HG02943 (cell line): ENCODE data around the gene ASIC4.

Experiments used
- ATAC-seq: cut with Tn5 transposase; IDR thresholded peaks from one replicate; pipeline ENCODE4 v1.9.1; 2021; ENCODE audit warnings: mild to moderate bottlenecking, low read depth, moderate library complexity; ENCODE audit not compliant: unreplicated experiment

The ASIC4 gene, protein sequence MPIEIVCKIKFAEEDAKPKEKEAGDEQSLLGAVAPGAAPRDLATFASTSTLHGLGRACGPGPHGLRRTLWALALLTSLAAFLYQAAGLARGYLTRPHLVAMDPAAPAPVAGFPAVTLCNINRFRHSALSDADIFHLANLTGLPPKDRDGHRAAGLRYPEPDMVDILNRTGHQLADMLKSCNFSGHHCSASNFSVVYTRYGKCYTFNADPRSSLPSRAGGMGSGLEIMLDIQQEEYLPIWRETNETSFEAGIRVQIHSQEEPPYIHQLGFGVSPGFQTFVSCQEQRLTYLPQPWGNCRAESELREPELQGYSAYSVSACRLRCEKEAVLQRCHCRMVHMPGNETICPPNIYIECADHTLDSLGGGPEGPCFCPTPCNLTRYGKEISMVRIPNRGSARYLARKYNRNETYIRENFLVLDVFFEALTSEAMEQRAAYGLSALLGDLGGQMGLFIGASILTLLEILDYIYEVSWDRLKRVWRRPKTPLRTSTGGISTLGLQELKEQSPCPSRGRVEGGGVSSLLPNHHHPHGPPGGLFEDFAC

DNA sequence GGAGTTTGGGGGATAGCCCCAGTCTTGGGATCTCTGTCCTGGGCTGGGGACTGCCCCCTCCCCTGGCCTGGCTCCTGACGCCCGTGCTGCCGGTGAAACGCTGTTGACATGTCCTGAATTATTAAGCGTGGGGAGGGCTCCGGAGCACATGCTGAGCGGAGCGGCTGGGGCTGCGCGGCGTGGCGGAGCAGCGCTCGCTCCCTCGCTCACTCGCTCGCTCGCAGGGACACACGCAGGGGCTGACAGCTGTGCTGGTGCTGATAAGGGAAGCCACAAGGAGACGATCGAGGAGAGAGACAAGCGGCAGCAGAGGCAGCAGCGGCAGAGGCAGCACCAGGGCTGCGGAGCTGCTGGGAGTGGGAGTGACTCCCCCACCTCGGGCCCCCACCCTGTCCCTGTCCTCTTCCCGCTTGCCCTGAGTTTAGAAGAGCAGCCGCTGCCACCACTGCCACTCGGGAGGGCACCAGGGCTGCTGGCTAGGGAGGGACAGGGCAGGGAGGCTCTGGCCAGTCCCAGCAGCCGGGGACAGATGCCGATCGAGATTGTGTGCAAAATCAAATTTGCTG lies at the start of gene ASIC4:
TSS of gene ASIC4 (plus strand) at position 287 of the 566 bp plus-strand sequence. CDS start at position 530, 243 bp downstream.
- ATAC-seq: no peak

DNA sequence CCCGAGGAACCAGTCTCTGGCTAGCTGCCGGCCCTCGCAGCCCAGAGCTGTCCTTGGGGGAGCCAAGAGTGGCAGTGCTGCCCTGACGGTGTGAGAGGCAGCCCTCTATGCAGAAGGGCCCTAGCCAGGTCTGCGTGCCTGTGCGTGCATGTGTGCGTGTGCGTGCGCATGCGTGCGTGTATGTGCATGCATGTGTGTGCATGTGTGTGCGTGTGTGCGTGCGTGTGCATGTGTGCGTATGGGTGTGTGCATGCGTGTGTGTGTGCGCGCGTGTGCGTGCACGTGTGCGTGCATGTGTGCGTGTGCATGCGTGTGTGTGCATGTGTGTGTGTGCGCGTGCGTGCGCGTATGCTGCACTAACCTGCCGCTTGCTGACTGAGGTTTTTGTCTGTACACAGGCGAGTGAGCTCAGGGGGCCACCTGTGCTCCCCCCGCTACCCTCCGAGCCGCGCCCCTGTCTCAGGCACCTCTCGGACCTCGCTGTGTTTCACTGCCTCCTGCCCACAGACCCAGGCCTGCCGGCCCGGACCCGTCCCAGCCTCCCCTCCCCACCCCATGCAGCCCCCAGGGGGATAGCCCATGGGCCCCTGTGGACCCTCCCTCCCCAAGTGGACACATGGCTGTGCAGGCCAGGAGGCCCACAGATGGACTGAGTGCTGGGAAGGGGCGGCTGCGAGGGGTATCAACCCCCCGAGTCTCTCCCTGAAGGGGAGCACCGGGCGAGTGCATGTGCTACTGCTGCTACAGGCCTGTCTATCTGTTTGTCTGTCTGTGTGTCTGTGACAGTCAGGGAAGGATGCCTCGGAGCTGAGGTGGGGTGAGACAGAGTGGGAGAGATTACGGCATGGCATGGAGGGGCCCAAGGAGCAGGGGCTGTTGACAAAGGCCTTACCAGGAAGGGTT lies 48.4 kb upstream of the ASIC4 start:
- ATAC-seq: no peak

DNA sequence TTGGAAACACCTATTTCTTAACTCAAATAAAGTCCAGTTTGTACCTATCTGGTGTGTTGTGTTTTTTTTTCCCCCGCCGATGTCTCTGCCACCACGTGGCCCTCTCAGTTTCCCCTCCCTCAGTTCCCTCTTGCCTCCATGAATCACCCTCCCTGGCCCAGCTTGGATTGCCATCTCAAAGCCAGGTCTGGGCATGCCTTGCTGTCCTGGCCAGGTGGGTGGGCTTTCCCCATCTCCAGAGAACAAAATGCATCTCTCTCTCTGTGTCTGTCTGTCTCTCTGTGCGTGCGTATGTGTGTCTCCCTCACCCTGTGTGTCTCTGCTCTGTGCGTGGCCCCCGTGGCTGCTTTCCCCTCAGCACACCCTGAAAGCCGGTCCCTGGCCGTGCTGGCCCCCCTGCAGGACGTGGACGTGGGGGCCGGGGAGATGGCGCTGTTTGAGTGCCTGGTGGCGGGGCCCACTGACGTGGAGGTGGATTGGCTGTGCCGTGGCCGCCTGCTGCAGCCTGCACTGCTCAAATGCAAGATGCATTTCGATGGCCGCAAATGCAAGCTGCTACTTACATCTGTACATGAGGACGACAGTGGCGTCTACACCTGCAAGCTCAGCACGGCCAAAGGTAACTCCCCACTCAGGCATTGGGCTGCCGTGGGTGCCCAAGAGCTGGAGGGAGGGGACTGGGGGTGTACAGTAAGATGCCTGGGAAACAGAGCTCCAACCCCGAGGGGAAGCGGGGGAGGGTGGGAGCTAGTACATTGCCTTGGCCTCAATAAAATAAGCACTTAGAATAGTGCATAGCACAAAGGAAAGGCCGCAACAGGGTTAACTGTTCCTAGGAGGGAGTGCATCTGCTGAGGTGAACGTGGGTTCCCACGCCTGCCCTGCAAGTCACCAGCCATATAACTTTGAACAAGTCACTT lies 47.2 kb upstream of the ASIC4 start:
- no peak for ATAC-seq

DNA sequence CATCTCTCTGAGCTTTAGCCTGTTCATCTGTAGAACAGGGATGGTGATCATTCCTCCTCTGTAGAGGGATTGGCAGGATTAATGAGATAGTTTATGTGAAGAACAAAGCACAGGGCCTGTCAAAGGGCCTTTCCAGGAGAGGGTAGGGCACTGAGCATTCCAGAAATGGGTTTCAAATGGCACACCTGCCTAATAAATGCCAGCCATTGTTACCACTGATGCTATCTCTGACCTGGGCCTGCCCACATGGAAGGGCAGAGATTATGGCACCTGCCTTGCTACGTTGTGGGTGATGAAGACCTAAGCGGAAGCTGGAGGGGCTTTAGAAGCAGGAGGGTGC lies 46.6 kb upstream of the ASIC4 start:
- no peak for ATAC-seq

DNA sequence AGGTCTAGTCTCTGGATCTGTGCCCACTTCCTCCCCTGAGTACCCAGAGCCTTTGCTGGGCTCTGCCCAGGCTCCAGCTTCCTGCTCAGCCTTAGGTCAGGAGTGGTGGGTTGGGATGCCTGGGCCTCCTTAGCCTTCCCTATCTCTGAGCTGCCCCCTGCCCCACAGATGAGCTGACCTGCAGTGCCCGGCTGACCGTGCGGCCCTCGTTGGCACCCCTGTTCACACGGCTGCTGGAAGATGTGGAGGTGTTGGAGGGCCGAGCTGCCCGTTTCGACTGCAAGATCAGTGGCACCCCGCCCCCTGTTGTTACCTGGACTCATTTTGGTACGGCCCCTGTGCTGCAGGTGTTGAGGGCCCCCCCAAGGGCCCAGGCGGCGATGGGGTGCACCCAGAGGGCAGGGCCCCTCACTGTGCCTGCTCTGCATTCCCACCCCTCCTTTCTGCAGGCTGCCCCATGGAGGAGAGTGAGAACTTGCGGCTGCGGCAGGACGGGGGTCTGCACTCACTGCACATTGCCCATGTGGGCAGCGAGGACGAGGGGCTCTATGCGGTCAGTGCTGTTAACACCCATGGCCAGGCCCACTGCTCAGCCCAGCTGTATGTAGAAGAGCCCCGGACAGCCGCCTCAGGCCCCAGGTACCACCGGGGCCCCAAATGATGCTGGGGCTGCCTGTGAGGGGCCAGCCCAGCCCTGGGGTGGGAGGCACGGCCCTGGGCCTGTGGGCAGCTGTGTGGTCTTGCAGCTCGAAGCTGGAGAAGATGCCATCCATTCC lies 45.7 kb upstream of the ASIC4 start:
- no peak for ATAC-seq

DNA sequence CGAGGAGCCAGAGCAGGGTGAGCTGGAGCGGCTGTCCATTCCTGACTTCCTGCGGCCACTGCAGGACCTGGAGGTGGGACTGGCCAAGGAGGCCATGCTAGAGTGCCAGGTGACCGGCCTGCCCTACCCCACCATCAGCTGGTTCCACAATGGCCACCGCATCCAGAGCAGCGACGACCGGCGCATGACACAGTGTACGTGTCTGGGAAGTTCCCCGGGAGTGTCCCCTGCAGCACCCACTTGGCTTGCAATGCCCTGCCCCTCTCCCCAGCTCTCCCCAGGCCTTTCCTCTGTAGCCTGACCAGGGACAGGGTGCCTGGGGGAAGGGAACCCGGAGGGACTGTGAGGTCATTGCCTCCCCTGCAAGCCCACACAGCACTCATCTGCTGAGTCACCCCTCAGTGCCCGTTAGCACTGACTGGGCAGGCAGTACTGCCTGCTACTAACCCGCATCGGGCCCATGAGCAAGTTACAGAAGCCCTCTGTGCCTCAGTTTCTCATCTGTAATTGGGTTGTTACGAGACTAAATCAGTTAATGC lies 45.0 kb upstream of the ASIC4 start:
- no peak for ATAC-seq

DNA sequence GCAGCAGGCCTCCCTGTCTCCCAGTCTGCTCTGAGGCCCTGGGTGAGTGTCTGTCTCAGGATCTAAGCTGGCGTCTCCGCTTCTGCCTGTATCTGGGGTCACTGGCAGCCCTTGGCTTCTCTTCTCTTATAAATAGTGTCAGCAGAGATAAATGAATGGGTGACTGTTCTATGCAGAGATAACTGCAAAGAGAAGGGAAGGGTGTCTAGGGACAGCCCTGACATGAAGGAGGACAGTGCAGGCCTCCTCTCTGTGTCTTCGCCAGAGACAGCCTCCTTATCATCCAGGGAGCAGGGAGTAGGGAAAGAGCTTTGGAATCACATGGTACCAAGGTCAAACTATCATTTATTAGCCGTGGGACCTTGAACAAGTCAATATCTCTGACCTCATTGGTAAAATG lies 43.9 kb upstream of the ASIC4 start:
- ATAC-seq: no peak

DNA sequence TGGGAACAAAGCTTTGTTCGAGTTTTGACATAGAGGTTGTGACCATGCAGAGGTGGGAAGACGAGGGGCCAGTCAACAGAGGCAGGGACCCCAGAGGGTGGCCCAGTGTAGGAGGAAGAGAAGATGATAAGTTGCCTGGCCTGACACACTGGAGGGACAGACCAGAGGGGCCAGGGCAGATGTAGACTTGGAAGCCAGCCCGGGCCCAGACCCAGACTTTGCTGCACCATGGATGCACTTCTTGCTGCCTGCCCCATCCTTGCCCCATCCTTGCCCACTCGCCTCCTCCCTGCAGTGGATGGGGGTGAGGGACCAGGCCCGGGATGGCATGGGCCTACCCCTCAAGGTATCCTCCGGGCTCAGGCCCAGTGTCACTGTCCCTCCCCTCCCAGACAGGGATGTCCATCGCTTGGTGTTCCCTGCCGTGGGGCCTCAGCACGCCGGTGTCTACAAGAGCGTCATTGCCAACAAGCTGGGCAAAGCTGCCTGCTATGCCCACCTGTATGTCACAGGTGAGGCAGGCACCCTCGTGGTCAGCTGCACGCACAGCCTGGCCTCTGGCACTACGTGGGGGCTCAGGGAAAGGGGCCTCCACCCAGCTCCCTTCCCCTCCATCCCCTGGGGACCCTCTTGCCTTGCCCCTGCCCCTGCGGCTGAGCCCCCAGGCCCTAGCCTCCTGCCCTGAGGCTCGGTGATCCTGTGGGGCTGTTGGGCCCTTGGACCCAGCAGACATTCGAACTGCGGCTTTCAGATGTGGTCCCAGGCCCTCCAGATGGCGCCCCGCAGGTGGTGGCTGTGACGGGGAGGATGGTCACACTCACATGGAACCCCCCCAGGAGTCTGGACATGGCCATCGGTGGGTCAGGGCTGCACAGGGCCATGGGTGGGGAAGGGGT lies 42.6 kb upstream of the ASIC4 start:
- no peak for ATAC-seq

DNA sequence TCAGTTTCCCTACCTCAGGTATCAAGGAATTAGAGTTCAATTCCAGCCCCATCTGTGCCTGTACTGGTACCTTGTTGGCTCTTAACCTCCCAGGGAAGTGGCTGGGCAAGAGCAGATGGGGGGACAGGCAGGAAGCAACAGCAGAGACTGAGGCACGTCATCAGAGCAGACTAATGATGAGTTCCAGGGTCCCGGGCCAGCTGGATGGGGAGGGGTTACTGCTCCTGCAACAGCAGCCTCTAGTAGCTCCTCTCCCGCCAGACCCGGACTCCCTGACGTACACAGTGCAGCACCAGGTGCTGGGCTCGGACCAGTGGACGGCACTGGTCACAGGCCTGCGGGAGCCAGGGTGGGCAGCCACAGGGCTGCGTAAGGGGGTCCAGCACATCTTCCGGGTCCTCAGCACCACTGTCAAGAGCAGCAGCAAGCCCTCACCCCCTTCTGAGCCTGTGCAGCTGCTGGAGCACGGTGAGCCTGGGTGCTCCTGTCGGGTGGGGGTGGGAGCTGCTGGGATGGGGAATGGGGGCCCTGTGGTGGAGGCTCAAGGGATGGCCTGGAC lies 41.6 kb upstream of the ASIC4 start:
- ATAC-seq: no peak

DNA sequence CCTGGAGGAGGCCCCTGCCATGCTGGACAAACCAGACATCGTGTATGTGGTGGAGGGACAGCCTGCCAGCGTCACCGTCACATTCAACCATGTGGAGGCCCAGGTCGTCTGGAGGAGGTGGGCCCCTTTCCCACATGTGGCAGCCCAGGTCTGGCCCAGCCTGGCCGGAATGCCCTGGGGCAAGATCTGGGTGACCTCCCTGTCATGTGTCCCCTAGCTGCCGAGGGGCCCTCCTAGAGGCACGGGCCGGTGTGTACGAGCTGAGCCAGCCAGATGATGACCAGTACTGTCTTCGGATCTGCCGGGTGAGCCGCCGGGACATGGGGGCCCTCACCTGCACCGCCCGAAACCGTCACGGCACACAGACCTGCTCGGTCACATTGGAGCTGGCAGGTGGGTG lies 40.8 kb upstream of the ASIC4 start:
- no peak for ATAC-seq

DNA sequence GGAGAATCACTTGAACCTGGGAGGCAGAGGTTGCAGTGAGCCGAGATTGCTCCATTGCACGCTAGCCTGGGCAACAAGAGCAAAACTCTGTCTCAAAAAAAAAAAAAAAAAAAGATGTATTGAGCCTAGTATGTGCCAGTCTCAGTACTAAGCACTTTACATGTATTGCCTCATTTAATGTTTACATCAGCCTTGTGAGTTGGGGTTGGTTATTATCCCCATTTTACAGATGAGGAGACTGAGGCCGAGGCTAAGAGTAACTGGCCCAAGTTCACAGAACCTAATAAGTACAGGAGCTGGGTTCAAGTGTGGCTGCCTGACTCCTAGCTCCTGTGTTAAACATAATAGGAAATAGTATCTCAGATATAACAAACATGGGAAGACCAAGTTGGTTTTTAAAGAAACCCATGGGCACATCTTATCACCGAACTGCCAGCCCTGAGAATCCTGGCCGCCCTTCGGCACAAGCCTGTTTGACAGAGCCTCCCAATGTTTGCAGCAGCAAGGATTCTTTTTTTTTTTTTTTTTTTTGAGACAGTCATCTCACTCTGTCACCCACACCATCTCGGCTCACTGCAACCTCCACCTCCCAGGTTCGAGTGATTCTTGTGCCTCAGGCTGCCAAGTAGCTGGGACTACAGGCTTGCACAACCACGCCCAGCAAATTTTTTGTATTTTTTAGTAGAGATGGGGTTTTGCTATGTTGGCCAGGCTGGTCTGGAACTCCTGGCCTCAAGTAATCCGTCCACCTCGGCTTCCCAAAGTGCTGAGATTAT lies 39.8 kb upstream of the ASIC4 start:
- ATAC-seq: no peak

DNA sequence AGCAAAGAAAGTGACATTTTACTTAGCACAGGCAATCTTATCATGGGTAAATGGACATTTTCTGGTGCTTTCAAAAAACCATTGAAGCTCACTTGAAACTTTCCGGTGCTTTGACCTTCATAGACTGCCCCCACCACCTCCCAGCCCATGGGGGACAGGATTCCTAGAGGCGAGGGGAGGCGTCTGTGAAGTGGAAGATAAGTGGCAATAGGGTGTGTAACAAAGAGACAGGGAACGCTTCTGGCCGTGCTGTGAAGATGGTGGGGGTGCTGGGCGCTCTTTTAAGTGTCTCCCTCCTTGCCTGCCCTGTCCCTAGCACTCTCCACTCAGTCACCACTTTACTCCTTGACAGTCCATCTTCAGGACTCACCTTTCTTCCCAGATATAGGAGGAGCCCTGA lies 39.0 kb upstream of the ASIC4 start:
- no peak for ATAC-seq

DNA sequence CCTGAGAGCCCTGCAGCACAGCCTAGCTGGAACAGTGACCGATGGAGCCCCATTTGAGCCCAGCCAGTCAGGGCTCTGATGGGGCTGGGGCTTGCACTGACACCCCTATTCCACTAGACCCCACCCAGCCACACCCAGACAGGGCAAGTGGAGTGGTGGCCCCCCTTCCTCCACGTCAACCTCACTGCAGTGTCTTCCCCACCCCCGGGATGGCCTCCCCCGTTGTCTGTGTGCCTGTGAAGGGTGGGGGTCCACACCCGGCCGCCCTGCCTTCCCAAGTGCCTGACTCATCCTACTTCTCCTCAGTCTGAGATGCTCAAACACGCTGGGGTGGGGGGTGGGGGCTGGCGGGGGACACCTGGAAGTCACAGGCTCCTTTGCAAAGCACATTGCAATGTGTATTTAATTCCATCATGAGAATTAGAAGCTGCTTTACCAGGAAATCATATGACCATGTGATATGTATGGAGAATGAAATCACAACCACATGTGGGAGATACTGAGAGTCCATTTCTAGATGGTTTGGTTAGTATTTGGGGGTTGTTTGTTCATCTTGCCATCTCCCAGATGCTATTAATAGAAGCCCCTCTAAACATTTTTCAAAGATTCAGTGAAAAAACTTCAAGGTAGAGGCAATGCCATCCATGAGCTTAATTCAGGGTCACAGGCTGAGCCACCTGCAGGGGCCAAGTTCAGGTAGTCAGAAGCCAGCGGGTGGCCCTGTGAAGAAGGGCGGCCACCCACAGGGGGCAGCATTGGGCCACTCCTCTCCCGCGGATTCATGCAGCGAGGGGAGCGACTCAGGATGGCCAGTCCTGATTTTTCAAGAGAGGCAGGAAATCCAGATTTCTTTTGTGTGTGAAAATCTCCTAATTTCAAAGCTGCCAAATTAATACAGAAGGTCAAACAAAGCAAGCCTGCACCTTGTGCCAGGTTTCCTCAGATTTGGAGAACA lies 38.3 kb upstream of the ASIC4 start:
- ATAC-seq: no peak

DNA sequence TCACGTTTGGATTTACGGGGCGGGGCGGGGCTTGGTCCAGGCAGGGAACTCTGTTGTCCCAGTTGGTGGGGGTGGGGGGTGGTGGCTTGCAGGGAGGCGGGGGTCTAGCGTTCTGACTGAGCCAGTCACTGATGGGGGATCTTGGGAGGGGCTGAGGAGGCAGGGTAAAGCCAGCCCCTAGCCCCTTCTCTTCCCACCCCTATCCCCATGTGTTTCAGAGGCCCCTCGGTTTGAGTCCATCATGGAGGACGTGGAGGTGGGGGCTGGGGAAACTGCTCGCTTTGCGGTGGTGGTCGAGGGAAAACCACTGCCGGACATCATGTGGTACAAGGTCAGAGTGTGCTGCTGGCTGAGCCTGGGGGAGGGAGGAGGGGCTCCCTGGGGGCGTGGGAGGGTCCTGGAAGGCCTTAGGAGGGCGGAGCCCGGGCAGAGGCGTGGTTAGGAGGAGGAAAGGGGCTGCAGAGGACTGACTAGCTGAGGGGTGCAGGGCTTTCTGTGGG lies 37.6 kb upstream of the ASIC4 start:
- ATAC-seq: no peak

DNA sequence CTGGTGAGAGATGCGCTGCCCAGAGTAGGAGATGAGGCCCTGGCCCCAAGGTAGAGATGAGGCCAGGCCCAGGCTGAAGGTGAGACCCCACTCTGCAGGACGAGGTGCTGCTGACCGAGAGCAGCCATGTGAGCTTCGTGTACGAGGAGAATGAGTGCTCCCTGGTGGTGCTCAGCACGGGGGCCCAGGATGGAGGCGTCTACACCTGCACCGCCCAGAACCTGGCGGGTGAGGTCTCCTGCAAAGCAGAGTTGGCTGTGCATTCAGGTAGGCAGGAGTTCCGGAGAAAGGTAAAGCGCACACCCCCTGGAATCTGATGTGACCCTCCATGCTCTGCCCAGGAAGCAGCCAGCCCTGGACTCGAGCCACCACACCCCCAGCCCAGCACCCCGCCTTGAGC lies 37.1 kb upstream of the ASIC4 start:
- ATAC-seq: no peak

DNA sequence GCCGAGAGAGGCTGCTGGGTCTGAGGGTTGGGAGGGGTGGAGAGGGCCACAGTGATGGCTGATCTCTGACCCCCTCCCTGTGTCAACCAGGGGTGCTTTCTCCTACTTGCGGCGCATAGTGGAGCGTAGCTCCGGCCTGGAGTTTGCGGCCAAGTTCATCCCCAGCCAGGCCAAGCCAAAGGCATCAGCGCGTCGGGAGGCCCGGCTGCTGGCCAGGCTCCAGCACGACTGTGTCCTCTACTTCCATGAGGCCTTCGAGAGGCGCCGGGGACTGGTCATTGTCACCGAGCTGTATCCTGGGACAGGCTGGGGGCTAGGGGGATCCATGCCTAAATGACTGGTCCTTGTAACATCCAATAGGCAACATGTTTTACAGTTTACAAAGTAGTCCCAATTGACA lies 36.5 kb upstream of the ASIC4 start:
- no peak for ATAC-seq
